SK-MEL-5 (cell line): Measurements from ENCODE around the gene CASTOR2. TPM values are rescaled to one million over a fixed set of nuclear protein-coding genes. Genes with fewer than 3 reads are reported as not detected.
"Not testable (repeated sequence)": the region's sequence is repeated elsewhere in the genome, so short reads cannot be mapped to it uniquely, and the experiment has no call there.

Source experiments
- DNase-seq: peaks from one replicate; pipeline ENCODE4 v3.0.0-alpha.2; 2016; ENCODE audit warnings: low read depth, low spot score
- in situ Hi-C: cut with HindIII; loops from 2 replicates; pipeline ENCODE4 v1.10.0; 2016; ENCODE audit warnings: low sequenced_read_pairs, high pct_unique_total_duplicates, low pct_unique_long_range_greater_than_20kb
- total RNA-seq: library from RNA; depleted of rRNA; stranded (reverse); fragments of >200 nt; shearing (Covaris generic); gene quantifications from 2 replicates; pipeline ENCODE4 v1.2.3, GENCODE V29; 2014

CASTOR2 gene
- total RNA-seq, 1 experiment from 2014 or later: 1.7 TPM

- in situ Hi-C loops: no loop called here
- no peak for DNase-seq
These were observed 76.0 kb downstream of the CASTOR2 start for GRCh38 chr7:75040512-75040911.

GRCh38 chr7:75042286-75042685, 77.8 kb downstream of the CASTOR2 start:
- in situ Hi-C loops: no loop called here
- DNase-seq: no peak

GRCh38 chr7:75042831-75043703, 78.6 kb downstream of the CASTOR2 start:
- DNase-seq: no peak
- in situ Hi-C loops: no loop called here

GRCh38 chr7:75045881-75046280, 81.4 kb downstream of the CASTOR2 start:
- in situ Hi-C loops: no loop called here
- no peak for DNase-seq

- no peak for DNase-seq
- in situ Hi-C loops: no loop called here
These were observed 84.2 kb downstream of the CASTOR2 start for GRCh38 chr7:75048435-75049379.

- DNase-seq: no peak
- in situ Hi-C loops: no loop called here
These were observed 85.3 kb downstream of the CASTOR2 start for GRCh38 chr7:75049817-75050216.

- in situ Hi-C loops: no loop called here
- no peak for DNase-seq
These were observed 86.0 kb downstream of the CASTOR2 start for GRCh38 chr7:75050501-75050900.

- in situ Hi-C loops: no loop called here
- DNase-seq: no peak
These were observed 90.2 kb downstream of the CASTOR2 start for GRCh38 chr7:75054744-75055143.

- no peak for DNase-seq
- in situ Hi-C loops: no loop called here
These were observed 90.7 kb downstream of the CASTOR2 start for GRCh38 chr7:75055155-75055554.

- DNase-seq: no peak
- in situ Hi-C loops: no loop called here
These were observed 91.6 kb downstream of the CASTOR2 start for GRCh38 chr7:75055830-75056772.

- no peak for DNase-seq
- in situ Hi-C loops: no loop called here
These were observed 93.9 kb downstream of the CASTOR2 start for GRCh38 chr7:75058406-75058805.

- in situ Hi-C loops: no loop called here
- no peak for DNase-seq
These were observed 99.8 kb downstream of the CASTOR2 start for GRCh38 chr7:75064291-75064690.

- DNase-seq: no peak
- in situ Hi-C loops: no loop called here
These were observed 100.3 kb downstream of the CASTOR2 start for GRCh38 chr7:75064801-75065200.

- in situ Hi-C loops: no loop called here
- DNase-seq: no peak
These were observed 102.0 kb downstream of the CASTOR2 start for GRCh38 chr7:75066521-75066920.

- in situ Hi-C loops: no loop called here
- no peak for DNase-seq
These were observed 108.4 kb downstream of the CASTOR2 start for GRCh38 chr7:75072981-75073283.

GRCh38 chr7:75074262-75074641, 109.7 kb downstream of the CASTOR2 start:
- in situ Hi-C loops, DNase-seq: not testable (repeated sequence)
